Measurements from ENCODE around the gene ANKDD1B.

DNA sequence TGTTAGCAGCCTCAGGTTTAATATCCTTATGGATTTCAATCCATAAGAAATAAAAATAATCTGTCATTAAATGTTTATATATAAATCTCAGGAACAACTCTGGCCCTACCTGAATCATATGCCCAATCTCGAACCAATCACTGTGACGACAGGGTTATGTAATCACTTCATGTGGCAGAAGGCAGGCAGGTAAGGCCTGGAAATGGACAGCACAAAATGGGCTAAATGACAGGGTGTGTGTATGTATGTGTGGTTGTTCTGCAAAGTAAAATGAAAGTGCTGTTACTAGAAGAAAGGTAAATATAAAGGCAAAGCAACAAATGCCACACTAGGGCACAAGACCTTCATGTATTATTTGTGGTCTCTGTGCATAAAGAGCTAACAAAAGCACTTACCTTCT lies 19.6 kb downstream of the ANKDD1B start:
- TF ChIP-seq, protein P1, sequence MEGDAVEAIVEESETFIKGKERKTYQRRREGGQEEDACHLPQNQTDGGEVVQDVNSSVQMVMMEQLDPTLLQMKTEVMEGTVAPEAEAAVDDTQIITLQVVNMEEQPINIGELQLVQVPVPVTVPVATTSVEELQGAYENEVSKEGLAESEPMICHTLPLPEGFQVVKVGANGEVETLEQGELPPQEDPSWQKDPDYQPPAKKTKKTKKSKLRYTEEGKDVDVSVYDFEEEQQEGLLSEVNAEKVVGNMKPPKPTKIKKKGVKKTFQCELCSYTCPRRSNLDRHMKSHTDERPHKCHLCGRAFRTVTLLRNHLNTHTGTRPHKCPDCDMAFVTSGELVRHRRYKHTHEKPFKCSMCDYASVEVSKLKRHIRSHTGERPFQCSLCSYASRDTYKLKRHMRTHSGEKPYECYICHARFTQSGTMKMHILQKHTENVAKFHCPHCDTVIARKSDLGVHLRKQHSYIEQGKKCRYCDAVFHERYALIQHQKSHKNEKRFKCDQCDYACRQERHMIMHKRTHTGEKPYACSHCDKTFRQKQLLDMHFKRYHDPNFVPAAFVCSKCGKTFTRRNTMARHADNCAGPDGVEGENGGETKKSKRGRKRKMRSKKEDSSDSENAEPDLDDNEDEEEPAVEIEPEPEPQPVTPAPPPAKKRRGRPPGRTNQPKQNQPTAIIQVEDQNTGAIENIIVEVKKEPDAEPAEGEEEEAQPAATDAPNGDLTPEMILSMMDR (IDR thresholded peaks at IDR 0.05 in 2 of 3, conservative IDR thresholded peaks at IDR 0.05 in 1 of 3; ENCODE audit: insufficient read depth in 2 of 3, low read depth in 1 of 3, low read length in 3 of 3): no peak
- TF ChIP-seq, protein P2, sequence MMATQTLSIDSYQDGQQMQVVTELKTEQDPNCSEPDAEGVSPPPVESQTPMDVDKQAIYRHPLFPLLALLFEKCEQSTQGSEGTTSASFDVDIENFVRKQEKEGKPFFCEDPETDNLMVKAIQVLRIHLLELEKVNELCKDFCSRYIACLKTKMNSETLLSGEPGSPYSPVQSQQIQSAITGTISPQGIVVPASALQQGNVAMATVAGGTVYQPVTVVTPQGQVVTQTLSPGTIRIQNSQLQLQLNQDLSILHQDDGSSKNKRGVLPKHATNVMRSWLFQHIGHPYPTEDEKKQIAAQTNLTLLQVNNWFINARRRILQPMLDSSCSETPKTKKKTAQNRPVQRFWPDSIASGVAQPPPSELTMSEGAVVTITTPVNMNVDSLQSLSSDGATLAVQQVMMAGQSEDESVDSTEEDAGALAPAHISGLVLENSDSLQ (IDR thresholded peaks at IDR 0.05): no peak
- TF ChIP-seq EP300 (IDR thresholded peaks at IDR 0.05; ENCODE audit: low read length): no peak
- TF ChIP-seq SOX6 (IDR thresholded peaks at IDR 0.05): no peak
- TF ChIP-seq, protein P3, sequence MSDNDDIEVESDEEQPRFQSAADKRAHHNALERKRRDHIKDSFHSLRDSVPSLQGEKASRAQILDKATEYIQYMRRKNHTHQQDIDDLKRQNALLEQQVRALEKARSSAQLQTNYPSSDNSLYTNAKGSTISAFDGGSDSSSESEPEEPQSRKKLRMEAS (CRISPR knock-in tag; IDR thresholded peaks at IDR 0.05): no peak
- no peak for TF ChIP-seq POLR2AphosphoS5 (IDR thresholded peaks at IDR 0.05; ENCODE audit: control insufficient read depth, insufficient read depth, low read depth, low read length)
- TF ChIP-seq POLR2A (conservative IDR thresholded peaks at IDR 0.05): no peak
- no peak for TF ChIP-seq HDAC6 (IDR thresholded peaks at IDR 0.05; ENCODE audit: low read depth, low read length)
- TF ChIP-seq JUNB (CRISPR knock-in tag; conservative IDR thresholded peaks at IDR 0.05): no peak

Measured in K562 (cell line).